ENCODE measurements around the gene SGPP1.
"Not testable (repeated sequence)": the region's sequence is repeated elsewhere in the genome, so short reads cannot be mapped to it uniquely, and the experiment has no call there.

Gene SGPP1

GRCh38 chr14:63647696-63648410 is 80.0 kb downstream of the SGPP1 start:
- Mint-ChIP-seq H3K27ac (no peak overlapping the region), H3K27me3 (ENCODE audit: low read depth) (no peaks in the 10 kb centered on the region), H3K4me1 (ENCODE audit: low read depth) (peaks cover 21% of the 10 kb centered on the region), H3K9me3 (no peaks in the 10 kb centered on the region), H3K36me3 (ENCODE audit: low read depth) (peaks cover 6% of the 10 kb centered on the region), H3K4me3 (no peak overlapping the region)

- Mint-ChIP-seq H3K9me3 (no peaks in the 10 kb centered on the region), H3K36me3 (ENCODE audit: low read depth) (peaks cover 2% of the 10 kb centered on the region), H3K4me1 (ENCODE audit: low read depth) (peaks cover 12% of the 10 kb centered on the region), H3K27me3 (ENCODE audit: low read depth) (no peaks in the 10 kb centered on the region), H3K27ac (no peak overlapping the region), H3K4me3 (no peak overlapping the region)
These were observed 83.1 kb downstream of the SGPP1 start for GRCh38 chr14:63644741-63645140.

GRCh38 chr14:63642656-63643382 is 85.0 kb downstream of the SGPP1 start:
- no peaks in the 10 kb centered on the region for H3K27me3 Mint-ChIP-seq (ENCODE audit: low read depth)
- peak overlapping the region; percentile 90 for H3K27ac Mint-ChIP-seq
- peak overlapping the region; percentile 90 for H3K4me3 Mint-ChIP-seq
- peaks cover 14% of the 10 kb centered on the region for H3K36me3 Mint-ChIP-seq (ENCODE audit: low read depth)
- peaks cover 22% of the 10 kb centered on the region for H3K4me1 Mint-ChIP-seq (ENCODE audit: low read depth)
- no peaks in the 10 kb centered on the region for H3K9me3 Mint-ChIP-seq

- peak overlapping the region; percentile 90 for H3K27ac Mint-ChIP-seq
- H3K27me3 Mint-ChIP-seq (ENCODE audit: low read depth): no peaks in the 10 kb centered on the region
- H3K4me3 Mint-ChIP-seq: peak overlapping the region; percentile 90
- peaks cover 15% of the 10 kb centered on the region for H3K36me3 Mint-ChIP-seq (ENCODE audit: low read depth)
- no peaks in the 10 kb centered on the region for H3K9me3 Mint-ChIP-seq
- peaks cover 22% of the 10 kb centered on the region for H3K4me1 Mint-ChIP-seq (ENCODE audit: low read depth)
These were observed 85.6 kb downstream of the SGPP1 start for GRCh38 chr14:63642229-63642611.

GRCh38 chr14:63641473-63642228 is 86.2 kb downstream of the SGPP1 start, which contains the start of gene WDR89:
Gene WDR89 (minus strand): TSS chr14:63641871. CDS start chr14:63599942, 41,929 bp downstream.
- Mint-ChIP-seq H3K9me3 (peaks cover 4% of the 10 kb centered on the region), H3K4me1 (ENCODE audit: low read depth) (peaks cover 27% of the 10 kb centered on the region), H3K36me3 (ENCODE audit: low read depth) (peaks cover 19% of the 10 kb centered on the region), H3K4me3 (peak within 1 kb of the TSS; percentile 90), H3K27ac (peak within 1 kb of the TSS; percentile 90), H3K27me3 (ENCODE audit: low read depth) (no peaks in the 10 kb centered on the region)

GRCh38 chr14:63638493-63638892 is 89.4 kb downstream of the SGPP1 start:
- Mint-ChIP-seq H3K4me1 (ENCODE audit: low read depth) (peaks cover 30% of the 10 kb centered on the region), H3K36me3 (ENCODE audit: low read depth) (peaks cover 40% of the 10 kb centered on the region), H3K4me3 (peak overlapping the region; percentile 23), H3K27ac (peak overlapping the region; percentile 76), H3K9me3 (peaks cover 23% of the 10 kb centered on the region), H3K27me3 (ENCODE audit: low read depth) (no peaks in the 10 kb centered on the region)

GRCh38 chr14:63636094-63636635 is 91.7 kb downstream of the SGPP1 start:
- not testable (repeated sequence) for H3K4me3 Mint-ChIP-seq; H3K27me3 Mint-ChIP-seq (ENCODE audit: low read depth); H3K27ac Mint-ChIP-seq
- peaks cover 23% of the 10 kb centered on the region for H3K9me3 Mint-ChIP-seq
- peaks cover 28% of the 10 kb centered on the region for H3K4me1 Mint-ChIP-seq (ENCODE audit: low read depth)
- peaks cover 40% of the 10 kb centered on the region for H3K36me3 Mint-ChIP-seq (ENCODE audit: low read depth)

All from T-helper 1 cell treated with Interleukin-12 subunit alpha and Interleukin-12 subunit beta and Interleukin-4 antibody, amounts not matched to agents 30 μg/mL and 1 μg/mL, for 36 hours (primary cell).